Loucy (cell line): Measurements from ENCODE around the gene POLR3C.
A peak's percentile ranks its signal among the peaks of the same experiment; 100 is the strongest.

Source experiments
- H2AFZ ChIP-seq: fragments of 200-600 bp; sonication (generic); 2 replicates; pipeline ENCODE4 v1.6.0; 2016; ENCODE audit warnings: antibody characterized with exemption, mild to moderate bottlenecking, low read length, moderate library complexity
- H3F3A ChIP-seq: fragments of 200-600 bp; 2 replicates; pipeline ENCODE4 v1.6.0; 2016; ENCODE audit warnings: antibody characterized with exemption, low read depth, mild to moderate bottlenecking
- H3K27me3 ChIP-seq: fragments of 200-600 bp; sonication (generic); 2 replicates; pipeline ENCODE4 v1.6.1; 2014; ENCODE audit warnings: low read length, mild to moderate bottlenecking; ENCODE audit not compliant: insufficient read depth, poor library complexity, severe bottlenecking
- H3K36me3 ChIP-seq: fragments of 200-600 bp; sonication (generic); 2 replicates; pipeline ENCODE4 v1.6.1; 2016; ENCODE audit warnings: low read length; ENCODE audit not compliant: insufficient read depth
- H3K4me1 ChIP-seq: fragments of 200-600 bp; sonication (generic); 2 replicates; pipeline ENCODE4 v1.5.1; 2014; ENCODE audit warnings: low read length, mild to moderate bottlenecking; ENCODE audit not compliant: insufficient read depth, poor library complexity, severe bottlenecking
- H3K4me2 ChIP-seq: fragments of 200-600 bp; sonication (generic); 2 replicates; pipeline ENCODE4 v1.6.0; 2014; ENCODE audit warnings: antibody characterized with exemption, low read length, low read depth, mild to moderate bottlenecking; ENCODE audit not compliant: poor library complexity, severe bottlenecking
- H3K4me3 ChIP-seq: fragments of 200-600 bp; sonication (generic); 2 replicates; pipeline ENCODE4 v1.5.1; 2014; ENCODE audit warnings: low read length, mild to moderate bottlenecking, mixed read lengths; ENCODE audit not compliant: poor library complexity, severe bottlenecking
- H3K79me2 ChIP-seq: fragments of 200-600 bp; sonication (generic); 2 replicates; pipeline ENCODE4 v1.6.1; 2014; ENCODE audit warnings: low read length; ENCODE audit not compliant: insufficient read depth
- H3K9ac ChIP-seq: fragments of 200-600 bp; sonication (generic); 2 replicates; pipeline ENCODE4 v1.6.0; 2014; ENCODE audit warnings: mild to moderate bottlenecking, low read depth, low read length, moderate library complexity; ENCODE audit not compliant: poor library complexity, severe bottlenecking
- H3K9me2 ChIP-seq: fragments of 200-600 bp; sonication (generic); replicated peaks from 2 replicates; pipeline ENCODE4 v1.6.1; 2016; ENCODE audit warnings: low read depth, low read length, mixed read lengths
- H3K9me3 ChIP-seq: fragments of 200-600 bp; sonication (generic); 2 replicates; pipeline ENCODE4 v1.6.1; 2014; ENCODE audit warnings: mild to moderate bottlenecking, antibody characterized with exemption, low read length, low read depth; ENCODE audit not compliant: insufficient read depth
- H4K20me1 ChIP-seq: fragments of 200-600 bp; sonication (generic); 2 replicates; pipeline ENCODE4 v1.6.0; 2014; ENCODE audit warnings: antibody characterized with exemption, low read length, mild to moderate bottlenecking; ENCODE audit not compliant: insufficient read depth, poor library complexity, severe bottlenecking
- EZH2phosphoT487 ChIP-seq: fragments of 200-600 bp; IDR thresholded peaks from 2 replicates; pipeline ENCODE4 v1.6.1; 2018; ENCODE audit warnings: antibody characterized with exemption, mild to moderate bottlenecking, moderate library complexity, borderline replicate concordance
- TF ChIP-seq, protein P1 (sequence below): fragments of 200-600 bp; sonication (generic); conservative IDR thresholded peaks from 2 replicates; pipeline ENCODE4 v1.5.1; 2014; ENCODE audit warnings: mild to moderate bottlenecking, antibody characterized with exemption, low read length

POLR3C gene

DNA sequence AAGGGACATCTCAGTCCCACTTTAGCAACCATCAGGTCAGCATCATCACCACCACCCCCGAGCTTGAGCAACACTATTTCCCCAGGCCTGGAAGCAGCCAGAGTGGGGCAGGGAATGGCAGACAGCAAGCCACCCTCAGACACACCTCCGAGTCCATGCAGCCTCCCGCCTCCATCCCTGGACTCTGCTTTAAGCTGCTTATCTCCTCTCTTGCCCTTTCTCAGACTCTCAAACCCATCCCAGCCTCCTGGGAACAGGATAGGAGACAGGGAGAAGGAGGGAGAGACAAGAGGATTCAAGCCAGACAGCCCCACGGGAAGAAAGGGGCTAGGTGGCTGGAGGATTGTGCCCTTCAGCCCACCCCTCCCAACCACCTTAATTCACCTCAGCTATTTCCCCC lies 33.2 kb downstream of the POLR3C start:
- H3K4me2 ChIP-seq: peak overlapping the region; percentile 96
- H2AFZ ChIP-seq: no peak overlapping the region
- no peaks in the 10 kb centered on the region for H3K27me3 ChIP-seq

DNA sequence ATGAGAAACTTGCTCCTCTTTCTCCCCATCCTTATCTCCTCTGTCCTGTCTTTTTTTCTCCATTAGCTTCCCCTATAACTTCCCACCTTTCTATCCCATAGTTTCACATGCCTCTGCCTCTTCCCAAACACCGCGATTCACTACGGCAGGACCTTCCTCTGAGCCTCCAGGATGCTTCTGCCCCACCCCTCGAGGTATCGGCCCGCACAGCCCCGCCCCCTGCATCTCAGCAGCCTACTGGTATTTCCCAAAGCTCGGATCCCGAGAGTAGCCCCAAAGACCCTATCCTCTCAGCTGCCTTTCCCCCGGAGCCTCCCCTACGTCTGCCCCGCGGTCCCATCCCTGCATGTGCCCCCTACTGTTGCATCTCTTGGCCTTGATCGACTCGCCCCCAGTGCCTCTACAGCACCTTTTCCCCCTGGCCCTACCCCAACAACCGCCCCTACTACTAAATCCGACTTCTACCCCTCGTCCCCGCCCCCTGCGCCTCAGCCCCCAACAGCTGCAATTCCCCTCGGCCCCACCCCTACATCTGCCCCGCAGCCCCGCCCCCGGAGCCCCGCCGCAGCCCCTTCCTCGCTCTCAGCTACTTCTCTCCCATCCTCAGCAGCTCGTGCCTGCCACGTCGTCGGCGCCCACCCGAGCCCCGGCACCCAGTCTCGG lies 34.4 kb downstream of the POLR3C start:
- peaks cover 29% of the 10 kb centered on the region; the same call in 1 of the 2 replicates for H3K36me3 ChIP-seq
- H3K9me2 ChIP-seq: no peaks in the 10 kb centered on the region
- peak overlapping the region; percentile 96 for H3K4me2 ChIP-seq
- H3K9ac ChIP-seq: peak overlapping the region; percentile 83
- no peak for TF ChIP-seq EZH2phosphoT487
- TF ChIP-seq, protein P1, sequence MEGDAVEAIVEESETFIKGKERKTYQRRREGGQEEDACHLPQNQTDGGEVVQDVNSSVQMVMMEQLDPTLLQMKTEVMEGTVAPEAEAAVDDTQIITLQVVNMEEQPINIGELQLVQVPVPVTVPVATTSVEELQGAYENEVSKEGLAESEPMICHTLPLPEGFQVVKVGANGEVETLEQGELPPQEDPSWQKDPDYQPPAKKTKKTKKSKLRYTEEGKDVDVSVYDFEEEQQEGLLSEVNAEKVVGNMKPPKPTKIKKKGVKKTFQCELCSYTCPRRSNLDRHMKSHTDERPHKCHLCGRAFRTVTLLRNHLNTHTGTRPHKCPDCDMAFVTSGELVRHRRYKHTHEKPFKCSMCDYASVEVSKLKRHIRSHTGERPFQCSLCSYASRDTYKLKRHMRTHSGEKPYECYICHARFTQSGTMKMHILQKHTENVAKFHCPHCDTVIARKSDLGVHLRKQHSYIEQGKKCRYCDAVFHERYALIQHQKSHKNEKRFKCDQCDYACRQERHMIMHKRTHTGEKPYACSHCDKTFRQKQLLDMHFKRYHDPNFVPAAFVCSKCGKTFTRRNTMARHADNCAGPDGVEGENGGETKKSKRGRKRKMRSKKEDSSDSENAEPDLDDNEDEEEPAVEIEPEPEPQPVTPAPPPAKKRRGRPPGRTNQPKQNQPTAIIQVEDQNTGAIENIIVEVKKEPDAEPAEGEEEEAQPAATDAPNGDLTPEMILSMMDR: no peak
- H3K79me2 ChIP-seq: peaks cover 17% of the 10 kb centered on the region
- peaks cover 11% of the 10 kb centered on the region for H4K20me1 ChIP-seq
- H3K4me3 ChIP-seq: peak overlapping the region; percentile 87
- peaks cover 3% of the 10 kb centered on the region; the same call in 1 of the 2 replicates for H3F3A ChIP-seq
- peaks cover 11% of the 10 kb centered on the region for H3K4me1 ChIP-seq
- peak overlapping the region; percentile 93 for H2AFZ ChIP-seq
- no peaks in the 10 kb centered on the region for H3K27me3 ChIP-seq
- H3K9me3 ChIP-seq: no peaks in the 10 kb centered on the region

More for the DNA sequence above, 33.2 kb downstream of the POLR3C start:
- H3K9me2 ChIP-seq: no peaks in the 10 kb centered on the region
- no peaks in the 10 kb centered on the region for H3K9me3 ChIP-seq
- H4K20me1 ChIP-seq: peaks cover 11% of the 10 kb centered on the region
- H3K36me3 ChIP-seq: peaks cover 38% of the 10 kb centered on the region; the same call in 1 of the 2 replicates
- H3K4me1 ChIP-seq: peaks cover 11% of the 10 kb centered on the region
- H3F3A ChIP-seq: peaks cover 3% of the 10 kb centered on the region; the same call in 1 of the 2 replicates
- H3K79me2 ChIP-seq: peaks cover 17% of the 10 kb centered on the region
- no peak overlapping the region for H3K4me3 ChIP-seq
- H3K9ac ChIP-seq: peak overlapping the region; percentile 83
- TF ChIP-seq EZH2phosphoT487: no peak
- TF ChIP-seq, protein P1: no peak

DNA sequence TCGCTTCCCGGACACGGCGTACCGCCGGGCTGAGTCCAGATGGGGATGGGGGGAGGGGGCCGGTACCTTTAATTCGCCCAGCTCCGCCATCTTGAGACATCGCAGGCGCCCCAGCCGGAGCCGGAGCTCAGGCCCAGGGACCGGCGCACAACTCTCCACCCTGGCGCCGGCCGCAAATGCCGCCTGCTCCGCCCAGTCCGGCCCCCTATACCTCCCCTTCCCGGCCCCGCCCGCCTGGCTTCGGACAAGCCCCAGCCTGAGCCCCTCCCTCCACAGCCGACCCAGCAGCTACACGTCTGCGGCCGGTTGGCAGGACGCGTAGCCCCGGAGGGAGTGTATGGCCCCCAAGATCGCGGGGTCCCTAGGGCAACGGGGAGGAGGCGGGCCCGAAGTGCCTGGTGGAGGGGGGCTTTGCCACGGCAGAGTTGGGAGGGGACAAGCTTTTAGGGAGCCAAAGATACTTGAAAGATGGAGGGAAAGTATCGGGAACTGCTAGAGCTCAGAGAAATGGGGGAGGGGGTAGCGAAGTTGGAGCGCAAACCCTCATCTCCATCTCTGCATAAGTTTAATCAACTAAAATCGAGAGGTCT lies 35.0 kb downstream of the POLR3C start, which contains the start of gene PIAS3:
PIAS3 (minus strand) TSS at position 181 of the 590 bp plus-strand sequence; CDS start at position 90, 91 bp downstream.
- TF ChIP-seq, protein P1: no peak
- TF ChIP-seq EZH2phosphoT487: no peak
- Histone ChIP-seq H2AFZ (peak within 1 kb of the TSS; percentile 93), H3K9ac (peak within 1 kb of the TSS; percentile 83), H3F3A (peaks cover 3% of the 10 kb centered on the region; the same call in 1 of the 2 replicates), H4K20me1 (peaks cover 11% of the 10 kb centered on the region), H3K79me2 (peaks cover 17% of the 10 kb centered on the region), H3K36me3 (peaks cover 23% of the 10 kb centered on the region; the same call in 1 of the 2 replicates), H3K9me3 (no peaks in the 10 kb centered on the region), H3K4me1 (peaks cover 11% of the 10 kb centered on the region), H3K4me2 (peak within 1 kb of the TSS; percentile 96), H3K4me3 (peak within 1 kb of the TSS; percentile 87), H3K27me3 (no peaks in the 10 kb centered on the region), H3K9me2 (no peaks in the 10 kb centered on the region)
